Upper lobe of right lung (tissue), 1 donor: ENCODE data around the gene CD37. TPM values are rescaled to one million over a fixed set of nuclear protein-coding genes. Genes with fewer than 3 reads are reported as not detected.
"Not testable (repeated sequence)": the region's sequence is repeated elsewhere in the genome, so short reads cannot be mapped to it uniquely, and the experiment has no call there.

Experiments
- ATAC-seq: fragments of 200-7000 bp; cut with Tn5 transposase; one replicate; pipeline ENCODE4 v1.9.1; 2020; ENCODE audit warnings: mild to moderate bottlenecking, moderate library complexity
- DNase-seq: peaks from one replicate; pipeline ENCODE4 v3.0.0-alpha.2; 2020
- H3K27ac ChIP-seq: fragments of 200-600 bp; one replicate; pipeline ENCODE4 v1.8.0; 2022
- H3K27me3 ChIP-seq: fragments of 200-600 bp; one replicate; pipeline ENCODE4 v1.8.0; 2022; ENCODE audit warnings: mild to moderate bottlenecking
- H3K36me3 ChIP-seq: fragments of 200-600 bp; one replicate; pipeline ENCODE4 v1.8.0; 2022
- H3K4me1 ChIP-seq: fragments of 200-600 bp; one replicate; pipeline ENCODE4 v1.8.0; 2022
- H3K4me3 ChIP-seq: fragments of 200-600 bp; one replicate; pipeline ENCODE4 v1.8.0; 2022; ENCODE audit warnings: mild to moderate bottlenecking
- H3K9me3 ChIP-seq: fragments of 200-600 bp; one replicate; pipeline ENCODE4 v1.8.0; 2022
- CTCF ChIP-seq: fragments of 200-600 bp; IDR thresholded peaks from one replicate; pipeline ENCODE4 v1.8.0; 2022; ENCODE audit warnings: antibody characterized with exemption
- intact Hi-C: fragments of 100-400 bp; cut with DNase I; formaldehyde crosslinking; loops from one replicate; pipeline ENCODE4 v1.11.0; 2022
- total RNA-seq: library from RNA; stranded (reverse); fragmentation: NEBNext Ultra II Directional; extraction: Animal tissue kit (Norgen Biotek cat#: 25700); gene quantifications from one replicate; pipeline ENCODE4 v1.2.1, GENCODE V29; 2021
- donor health status: DM: no; HTN: yes; CAD: no; lungs with severe emphysema.

The CD37 gene
- total RNA-seq, 1 donor from 2014 or later = 101 TPM

GRCh38 chr19:49326165-49326704 lies 9.0 kb upstream of the CD37 start:
- H3K27me3 ChIP-seq = no peaks in the 10 kb centered on the region
- intact Hi-C loops = no loop called here
- H3K4me1 ChIP-seq = no peaks in the 10 kb centered on the region
- no peak overlapping the region for H3K27ac ChIP-seq
- TF ChIP-seq CTCF = no peak
- no peak overlapping the region for H3K4me3 ChIP-seq
- H3K36me3 ChIP-seq = no peaks in the 10 kb centered on the region
- ATAC-seq (no peak), DNase-seq (no peak)
- H3K9me3 ChIP-seq = peaks cover 4% of the 10 kb centered on the region

- Histone ChIP-seq H3K27me3 (no peaks in the 10 kb centered on the region), H3K27ac (no peak overlapping the region), H3K4me3 (no peak overlapping the region), H3K9me3 (no peaks in the 10 kb centered on the region), H3K36me3 (no peaks in the 10 kb centered on the region), H3K4me1 (no peaks in the 10 kb centered on the region)
- ATAC-seq = peak; percentile 69
- intact Hi-C loops = no loop called here
- DNase-seq = peak; percentile 13
- peak; percentile 59 for TF ChIP-seq CTCF
Observed at GRCh38 chr19:49327878-49328544, 7.2 kb upstream of the CD37 start.

GRCh38 chr19:49328741-49329140 lies 6.5 kb upstream of the CD37 start:
- no peak for TF ChIP-seq CTCF
- intact Hi-C loops = no loop called here
- Histone ChIP-seq H3K27ac (no peak overlapping the region), H3K27me3 (no peaks in the 10 kb centered on the region), H3K36me3 (no peaks in the 10 kb centered on the region), H3K4me3 (no peak overlapping the region), H3K9me3 (no peaks in the 10 kb centered on the region), H3K4me1 (peaks cover 1% of the 10 kb centered on the region)
- no peak for ATAC-seq
- DNase-seq = no peak

DNA sequence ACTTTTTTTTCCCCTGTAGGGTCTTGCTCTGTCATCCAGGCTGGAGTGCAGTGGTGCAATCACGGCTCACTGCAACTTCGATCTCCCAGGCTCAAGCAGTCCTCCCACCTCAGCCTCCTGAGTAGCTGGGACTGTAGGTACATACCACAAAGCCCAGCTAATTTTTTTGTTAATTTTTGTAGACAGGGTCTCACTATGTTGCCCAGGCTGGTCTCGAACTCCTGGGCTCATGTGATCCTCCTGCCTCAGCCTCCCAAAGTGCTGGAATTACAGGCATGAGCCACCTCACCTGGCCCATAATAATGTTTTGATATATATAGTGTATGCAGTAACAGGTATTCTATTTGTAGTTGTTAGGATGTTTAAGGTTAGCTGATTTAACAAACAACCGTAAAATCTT lies 4.0 kb upstream of the CD37 start:
- H3K9me3 ChIP-seq, H3K27me3 ChIP-seq, intact Hi-C loops, H3K36me3 ChIP-seq, H3K4me3 ChIP-seq, H3K27ac ChIP-seq, ATAC-seq, DNase-seq: not testable (repeated sequence)
- peaks cover 13% of the 10 kb centered on the region for H3K4me1 ChIP-seq

DNA sequence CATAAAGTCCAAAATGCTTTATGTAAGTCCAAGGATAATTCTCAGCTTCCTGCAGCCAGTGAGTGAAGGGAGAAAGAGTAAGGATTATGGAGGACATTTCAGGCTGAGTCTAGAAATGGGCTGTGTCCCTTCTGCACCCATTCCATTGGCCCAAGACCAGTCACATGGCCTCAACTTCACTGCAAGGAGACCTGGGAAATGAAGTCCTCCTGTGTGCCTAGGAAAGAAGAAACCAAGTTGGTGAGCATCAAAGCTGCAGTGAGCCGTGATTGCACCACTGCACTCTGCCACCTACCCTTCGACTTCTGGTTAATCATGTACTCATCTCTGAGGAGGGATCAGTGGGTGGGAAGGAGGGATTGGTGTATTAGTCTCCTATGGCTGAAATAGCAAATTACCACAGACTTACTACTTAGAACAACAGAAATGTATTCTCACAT lies 3.6 kb upstream of the CD37 start:
- H3K9me3 ChIP-seq = no peaks in the 10 kb centered on the region
- ATAC-seq (peak; percentile 82), DNase-seq (peak; percentile 40)
- H3K4me3 ChIP-seq = no peak overlapping the region
- peaks cover 13% of the 10 kb centered on the region for H3K4me1 ChIP-seq
- no peaks in the 10 kb centered on the region for H3K36me3 ChIP-seq
- TF ChIP-seq CTCF = no peak
- H3K27me3 ChIP-seq = no peaks in the 10 kb centered on the region
- H3K27ac ChIP-seq = no peak overlapping the region
- intact Hi-C loops = no loop called here

DNA sequence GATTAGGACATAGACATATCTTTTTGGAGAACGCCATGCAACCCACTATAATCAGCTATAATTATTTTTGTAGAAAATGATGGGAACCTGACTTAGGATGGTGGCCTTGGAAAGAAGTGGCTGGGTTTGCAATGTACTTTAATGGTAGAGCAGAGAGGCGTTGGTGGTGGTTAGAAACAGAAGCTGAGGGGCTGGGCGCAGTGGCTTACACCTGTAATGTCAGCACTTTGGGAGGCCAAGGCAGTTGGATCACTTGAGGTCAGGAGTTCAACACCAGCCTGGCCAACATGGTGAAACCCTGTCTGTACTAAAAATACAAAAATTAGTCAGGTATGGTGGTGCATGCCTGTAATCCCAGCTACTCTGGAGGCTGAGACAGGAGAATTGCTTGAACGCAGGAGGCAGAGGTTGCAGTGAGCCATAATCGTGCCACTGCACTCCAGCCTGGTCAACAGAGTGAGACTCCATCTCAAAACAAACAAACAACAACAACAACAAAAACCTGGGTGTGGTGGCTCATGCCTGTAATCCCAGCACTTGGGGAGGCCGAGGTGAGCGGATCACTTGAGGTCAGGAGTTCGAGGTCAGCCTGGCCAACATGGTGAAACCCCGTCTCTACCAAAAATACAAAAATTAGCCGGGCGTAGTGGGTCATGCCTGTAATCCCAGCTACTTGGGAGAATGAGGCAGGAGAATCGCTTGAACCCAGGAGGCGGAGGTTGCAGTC lies 2.4 kb upstream of the CD37 start:
- H3K4me1 ChIP-seq = peaks cover 13% of the 10 kb centered on the region
- ATAC-seq, H3K36me3 ChIP-seq, H3K4me3 ChIP-seq, H3K27me3 ChIP-seq, H3K27ac ChIP-seq, intact Hi-C loops, H3K9me3 ChIP-seq: not testable (repeated sequence)
- peak; percentile 15 for DNase-seq
